HG02981 (cell line): ENCODE data around the gene MRPS18A.
"Not testable (repeated sequence)": the region's sequence is repeated elsewhere in the genome, so short reads cannot be mapped to it uniquely, and the experiment has no call there.

ENCODE experiments used
- ATAC-seq: cut with Tn5 transposase; IDR thresholded peaks from one replicate; pipeline ENCODE4 v1.9.1; 2021; ENCODE audit warnings: mild to moderate bottlenecking, moderate library complexity; ENCODE audit not compliant: unreplicated experiment

Gene MRPS18A

DNA sequence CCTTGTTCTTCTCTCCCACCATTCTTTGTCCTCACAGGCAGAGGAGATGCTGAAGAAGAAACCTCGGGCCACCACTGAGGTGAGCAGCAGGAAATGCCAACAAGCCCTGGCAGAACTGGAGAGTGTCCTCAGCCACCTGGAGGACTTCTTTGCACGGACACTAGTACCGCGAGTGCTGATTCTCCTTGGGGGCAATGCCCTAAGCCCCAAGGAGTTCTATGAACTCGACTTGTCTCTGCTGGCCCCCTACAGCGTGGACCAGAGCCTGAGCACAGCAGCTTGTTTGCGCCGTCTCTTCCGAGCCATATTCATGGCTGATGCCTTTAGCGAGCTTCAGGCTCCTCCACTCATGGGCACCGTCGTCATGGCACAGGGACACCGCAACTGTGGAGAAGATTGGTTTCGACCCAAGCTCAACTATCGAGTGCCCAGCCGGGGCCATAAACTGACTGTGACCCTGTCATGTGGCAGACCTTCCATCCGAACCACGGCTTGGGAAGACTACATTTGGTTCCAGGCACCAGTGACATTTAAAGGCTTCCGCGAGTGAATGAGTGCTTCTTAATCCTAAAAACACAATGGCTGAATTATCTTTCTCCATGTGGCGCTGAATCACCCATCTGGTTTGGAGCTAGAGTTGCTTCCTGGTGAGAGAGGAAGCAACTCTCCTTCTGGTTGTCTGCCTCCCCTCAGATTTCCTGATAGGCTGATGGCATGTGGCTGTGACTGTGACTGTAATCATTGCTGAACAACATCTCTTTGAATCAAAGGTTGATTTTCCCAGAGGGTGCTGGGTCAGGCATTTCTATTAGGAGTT, 47.4 kb downstream of the MRPS18A start:
- no peak for ATAC-seq

DNA sequence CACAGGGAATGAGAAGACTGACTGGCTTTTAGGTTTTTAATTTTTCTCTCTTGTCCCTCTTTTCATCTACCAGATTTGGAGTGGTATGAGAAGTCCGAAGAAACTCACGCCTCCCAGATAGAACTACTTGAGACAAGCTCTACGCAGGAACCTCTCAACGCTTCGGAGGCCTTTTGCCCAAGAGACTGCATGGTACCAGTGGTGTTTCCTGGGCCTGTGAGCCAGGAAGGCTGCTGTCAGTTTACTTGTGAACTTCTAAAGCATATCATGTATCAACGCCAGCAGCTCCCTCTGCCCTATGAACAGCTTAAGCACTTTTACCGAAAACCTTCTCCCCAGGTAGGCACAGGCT, 51.3 kb downstream of the MRPS18A start:
- ATAC-seq = no peak

DNA sequence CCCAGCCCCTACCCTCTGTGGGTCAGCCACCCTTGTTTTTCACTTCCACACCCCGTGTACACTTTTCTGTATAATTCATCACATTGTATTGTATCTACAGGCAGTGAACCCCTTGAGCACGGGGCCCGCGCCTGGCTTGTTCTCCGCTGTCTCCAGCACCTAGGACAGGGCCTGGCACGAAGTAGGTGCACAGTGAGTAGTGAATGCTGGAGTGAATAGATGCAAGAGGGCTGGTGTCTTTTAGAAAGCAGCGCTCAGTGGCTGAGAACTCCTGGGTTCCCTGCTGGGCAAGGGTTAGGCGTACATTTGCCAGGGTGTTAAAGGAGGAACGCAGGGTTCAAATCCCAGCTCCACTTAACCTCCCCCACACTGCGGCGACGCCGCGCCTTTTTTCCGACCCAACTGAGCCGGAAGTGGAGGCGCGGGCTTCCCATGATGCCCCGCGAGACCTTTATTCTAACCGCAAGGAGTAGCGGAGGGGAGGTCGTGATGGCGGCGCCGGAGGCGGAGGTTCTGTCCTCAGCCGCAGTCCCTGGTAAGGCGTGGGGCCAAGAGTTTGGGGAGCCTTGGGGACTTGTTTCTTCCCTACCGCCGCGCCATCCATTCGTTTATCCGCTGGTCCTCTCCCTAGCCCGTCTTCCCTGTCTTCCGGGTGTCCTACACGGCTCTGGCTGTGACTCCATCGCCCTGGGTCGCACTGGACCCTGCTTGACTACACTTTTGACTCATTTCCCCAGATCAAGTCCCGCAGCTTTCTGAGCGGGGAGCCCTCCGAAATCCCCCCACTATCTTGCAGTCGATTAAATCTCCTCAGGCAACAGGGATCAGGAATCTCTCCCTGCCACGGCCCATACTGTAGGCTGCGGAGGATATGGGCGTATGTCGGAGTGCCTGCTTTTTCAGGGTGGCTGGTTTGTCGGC, 51.9 kb downstream of the MRPS18A start, which contains the start of gene MAD2L1BP:
MAD2L1BP (plus strand) TSS at position 454 of the 921 bp plus-strand sequence; CDS start at position 490, 36 bp downstream.
- ATAC-seq = peak; percentile 78

GRCh38 chr6:43634702-43635303, 52.8 kb downstream of the MRPS18A start:
- ATAC-seq = no peak

GRCh38 chr6:43633002-43633401, 54.6 kb downstream of the MRPS18A start:
- not testable (repeated sequence) for ATAC-seq

DNA sequence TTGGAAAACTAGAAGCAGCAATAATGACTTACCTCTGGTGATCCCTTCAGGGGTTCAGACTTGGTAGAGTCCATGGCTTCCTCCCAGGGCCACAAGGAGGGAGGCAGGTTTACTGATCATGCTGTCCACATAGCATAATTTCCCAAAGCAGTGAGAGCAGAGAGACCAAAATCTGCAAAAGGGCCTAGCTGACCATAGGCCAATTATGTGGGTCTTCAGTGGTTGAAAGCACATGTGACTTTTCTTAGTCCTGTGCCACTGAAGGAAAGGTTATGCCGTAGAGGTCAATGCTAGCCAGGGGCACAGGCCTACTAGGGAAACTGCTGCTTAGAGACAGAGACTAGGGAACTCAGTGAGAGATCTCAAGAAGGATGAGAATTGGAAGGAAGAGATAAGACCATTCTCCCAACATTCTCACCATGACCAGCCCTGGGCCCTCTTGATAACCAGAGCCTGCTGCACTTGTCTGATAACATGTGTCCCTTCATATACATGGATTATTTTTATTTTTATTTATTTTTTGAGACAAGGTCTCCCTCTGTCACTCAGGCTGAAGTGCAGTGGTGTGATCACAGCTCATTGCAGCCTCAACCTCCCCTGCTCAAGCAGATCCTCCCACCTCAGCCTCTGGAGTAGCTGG, 56.5 kb downstream of the MRPS18A start:
- no peak for ATAC-seq

DNA sequence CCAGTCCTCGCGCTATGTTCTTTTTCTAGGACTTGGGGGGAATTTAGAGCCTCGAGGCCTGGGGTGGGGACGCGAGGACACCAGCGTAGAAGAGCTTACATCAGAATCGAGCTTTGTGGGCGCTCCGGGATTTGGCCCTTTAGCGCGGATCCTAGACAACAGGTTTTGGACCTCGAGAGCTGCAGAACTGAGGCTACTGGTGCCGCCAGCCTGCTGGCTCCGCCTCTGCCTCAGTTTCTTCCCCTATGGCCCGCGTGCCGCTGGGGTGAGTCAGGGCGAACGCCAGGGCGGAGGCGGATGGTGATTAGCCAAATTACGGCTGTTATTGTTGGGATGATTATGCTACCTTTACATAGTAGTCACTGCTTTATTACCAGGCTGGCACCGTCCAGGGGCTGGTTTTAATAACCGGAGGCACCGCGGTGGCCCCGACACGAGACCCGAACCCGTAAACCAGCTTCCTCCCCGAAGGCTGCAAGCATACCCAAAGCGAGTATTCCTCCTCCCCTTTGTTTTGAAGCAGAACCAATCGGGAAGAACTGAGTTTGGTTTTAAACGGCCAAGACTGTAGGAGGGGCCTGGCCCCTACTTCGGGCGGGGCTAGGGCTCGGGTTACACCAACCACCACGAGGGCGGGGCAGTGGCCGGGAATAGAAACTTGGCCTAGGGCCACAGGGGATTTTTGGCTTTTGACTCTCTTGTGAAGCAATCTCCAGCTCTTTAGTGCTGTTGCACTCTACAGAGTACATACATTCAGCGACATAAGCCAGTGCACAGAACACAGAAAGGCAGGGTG, 57.9 kb downstream of the MRPS18A start:
- ATAC-seq = peak; percentile 61

DNA sequence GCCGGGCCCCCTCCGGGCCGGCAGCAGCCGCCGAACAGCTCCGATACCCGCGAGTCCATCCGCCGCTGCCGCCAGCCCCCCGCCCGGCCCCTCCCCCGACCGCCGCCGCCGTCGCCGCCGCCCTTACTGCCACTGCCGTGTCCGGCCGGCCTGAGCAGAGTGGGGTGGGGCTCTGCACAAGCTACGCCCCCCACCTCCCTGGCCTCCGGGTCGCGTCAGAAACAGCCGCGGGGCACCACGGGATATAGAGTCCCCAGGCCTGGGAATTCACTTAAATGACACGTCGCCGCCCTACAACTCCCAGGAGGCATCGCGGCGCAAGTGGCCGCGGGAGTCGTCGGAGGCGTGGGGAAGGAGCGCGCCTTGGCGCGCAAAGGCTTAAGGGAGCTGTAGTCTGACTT, 58.5 kb downstream of the MRPS18A start, which contains the start of gene GTPBP2:
GTPBP2 (minus strand) TSS at position 161 of the 401 bp plus-strand sequence; CDS start at position 59, 102 bp downstream.
- peak; percentile 82 for ATAC-seq

GRCh38 chr6:43628393-43629103, 59.0 kb downstream of the MRPS18A start:
- peak; percentile 18 for ATAC-seq

DNA sequence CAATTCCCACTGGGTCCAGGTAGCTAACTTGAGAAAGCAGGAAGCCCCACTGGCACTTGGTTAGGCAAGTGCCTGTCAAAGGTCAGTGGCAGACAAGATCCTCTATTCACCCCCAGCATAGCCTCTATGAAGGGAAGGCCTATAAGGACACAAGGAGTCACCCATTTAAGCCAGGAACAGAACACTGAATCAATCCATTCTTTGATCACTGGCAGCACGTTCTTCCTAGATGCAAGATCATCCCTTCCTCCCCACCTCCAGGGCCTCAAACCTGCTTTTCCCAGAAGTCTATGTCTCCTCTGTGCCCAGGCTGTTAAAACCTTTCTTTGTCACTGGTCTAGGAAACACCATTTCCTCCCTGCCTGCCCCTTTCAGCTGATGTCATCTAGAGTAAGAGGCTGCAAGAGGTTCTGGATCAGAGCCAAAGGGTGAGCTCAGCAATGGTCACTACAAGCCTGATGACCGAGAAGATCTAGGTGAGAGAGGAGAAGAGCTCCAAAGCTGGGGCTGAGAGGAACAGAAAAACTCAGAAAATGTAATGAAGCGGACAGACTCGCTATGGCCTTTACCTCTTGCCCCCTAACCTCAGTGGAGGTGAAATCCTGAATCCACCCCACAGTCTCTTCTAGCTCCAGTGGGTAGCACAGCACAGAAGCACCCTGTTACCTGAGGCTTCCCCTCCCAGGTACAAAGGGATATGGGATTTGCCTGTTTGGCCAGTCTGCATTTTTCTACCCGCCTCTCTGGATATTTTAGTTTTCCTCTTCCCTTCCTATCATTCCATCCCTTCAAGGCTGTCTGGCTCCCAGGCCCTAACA, 60.4 kb downstream of the MRPS18A start:
- no peak for ATAC-seq

DNA sequence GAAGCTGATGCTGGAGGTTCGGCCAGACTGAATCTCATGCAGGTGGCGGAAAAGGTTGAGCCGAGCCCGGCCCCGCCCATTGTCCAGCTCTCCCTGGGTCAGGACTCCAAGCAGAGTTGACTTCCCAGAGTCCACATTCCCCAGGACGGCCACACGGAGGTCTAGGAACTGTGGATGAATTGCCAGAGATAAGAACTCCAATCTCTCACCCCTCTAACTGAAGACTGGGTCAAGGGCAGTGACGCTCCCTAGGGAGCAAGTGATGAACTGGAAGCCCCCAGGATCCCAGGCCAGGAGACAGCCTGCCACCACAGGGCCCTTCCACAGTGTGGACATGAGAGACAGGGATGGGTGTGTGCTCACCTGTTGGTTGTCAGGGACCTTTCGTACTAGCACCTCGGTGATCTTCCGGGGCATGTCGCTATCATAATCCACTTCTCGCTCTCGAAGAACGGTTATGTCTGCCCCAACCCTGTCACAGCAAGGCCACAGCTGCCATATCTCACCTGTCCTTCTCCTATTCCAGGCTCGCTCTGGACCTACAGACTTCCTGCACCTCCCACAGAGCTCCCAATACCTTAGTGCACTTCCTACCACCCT, 62.1 kb downstream of the MRPS18A start:
- ATAC-seq = no peak

DNA sequence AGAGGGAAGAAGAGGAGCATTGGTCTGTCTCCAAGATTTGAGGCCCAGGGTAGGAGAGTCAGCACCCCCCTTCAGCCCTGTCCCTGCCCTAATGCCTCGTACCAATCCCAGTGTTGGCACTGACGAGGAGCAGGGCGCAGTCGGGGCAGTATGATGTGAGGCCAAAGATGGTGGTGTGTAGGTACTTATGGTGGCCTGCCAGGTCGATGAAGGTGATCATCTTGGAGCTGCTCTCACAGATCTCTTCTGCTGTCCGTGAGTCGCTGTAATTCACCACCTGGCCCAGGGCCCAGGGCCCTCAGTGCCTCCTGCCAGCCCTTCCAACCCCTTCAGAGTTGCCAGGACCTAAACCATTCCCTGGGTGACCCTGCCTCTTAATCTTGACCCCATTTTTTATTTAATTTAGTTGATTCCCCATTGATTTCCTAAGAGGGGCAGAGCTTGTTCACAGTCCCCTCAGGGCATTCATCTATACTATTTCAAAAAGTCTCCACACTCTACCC, 62.8 kb downstream of the MRPS18A start:
- ATAC-seq = no peak

DNA sequence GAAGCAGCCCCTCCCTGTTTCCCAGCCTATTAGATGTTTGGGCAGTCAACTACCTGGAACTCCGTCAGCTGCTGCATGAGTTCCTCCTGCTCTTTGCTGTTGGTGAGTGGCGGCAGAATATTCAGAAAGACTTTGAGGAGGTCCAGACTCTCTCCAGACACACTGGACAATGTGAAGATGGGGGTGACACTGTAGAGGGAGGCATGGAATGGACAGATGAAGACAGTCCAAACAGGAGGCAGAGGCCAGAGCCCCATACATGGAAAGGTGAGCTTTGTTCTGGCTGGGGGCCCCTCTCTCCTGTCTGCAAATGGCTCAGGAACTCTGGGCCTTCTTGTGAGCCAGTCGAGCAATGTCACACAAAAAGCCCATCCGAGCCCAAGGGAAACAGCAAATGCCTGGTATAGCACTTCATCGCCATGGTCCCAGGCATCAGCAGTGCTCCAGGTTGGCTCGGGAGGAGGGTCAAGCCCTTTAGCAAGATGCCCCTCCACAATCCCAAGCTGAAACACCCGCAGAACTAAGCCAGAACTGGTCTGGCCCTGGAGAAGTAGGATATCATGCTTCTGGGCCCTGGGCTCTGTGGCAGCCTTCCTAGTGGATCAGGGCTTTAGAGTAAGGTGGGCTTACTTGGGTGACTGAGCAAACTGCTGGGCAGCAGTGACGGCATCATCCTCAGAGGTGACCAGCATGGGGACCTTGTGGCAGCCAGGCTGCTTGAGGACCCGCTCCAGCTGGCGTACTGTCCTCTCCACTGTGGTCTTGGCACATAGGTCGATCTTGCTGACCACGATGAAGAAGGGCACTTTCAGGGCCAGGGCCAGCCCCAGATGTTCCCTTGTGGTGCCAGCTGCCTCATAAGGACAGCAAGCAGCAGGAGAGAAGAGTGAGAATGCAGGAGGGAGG, 63.5 kb downstream of the MRPS18A start:
- ATAC-seq = no peak

DNA sequence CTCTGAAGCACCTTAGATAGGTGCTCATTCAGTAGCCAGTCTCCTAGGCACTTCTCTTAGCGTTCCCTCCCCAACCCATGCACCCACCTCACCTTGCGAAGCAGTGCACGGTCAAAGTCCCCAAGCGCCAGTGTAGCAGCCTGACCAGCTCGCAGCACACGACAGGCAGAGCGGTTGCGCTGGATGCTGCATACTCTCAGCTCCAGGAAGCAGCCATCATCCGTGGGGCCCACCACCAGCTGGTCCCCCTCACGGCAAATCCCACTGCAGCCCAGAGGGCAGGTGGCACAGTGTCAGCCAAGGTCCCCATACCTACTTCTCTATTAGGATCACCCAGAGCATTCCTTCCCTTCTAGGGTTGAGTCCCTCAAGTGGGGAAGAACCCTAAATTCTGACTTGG, 65.0 kb downstream of the MRPS18A start:
- ATAC-seq = no peak

DNA sequence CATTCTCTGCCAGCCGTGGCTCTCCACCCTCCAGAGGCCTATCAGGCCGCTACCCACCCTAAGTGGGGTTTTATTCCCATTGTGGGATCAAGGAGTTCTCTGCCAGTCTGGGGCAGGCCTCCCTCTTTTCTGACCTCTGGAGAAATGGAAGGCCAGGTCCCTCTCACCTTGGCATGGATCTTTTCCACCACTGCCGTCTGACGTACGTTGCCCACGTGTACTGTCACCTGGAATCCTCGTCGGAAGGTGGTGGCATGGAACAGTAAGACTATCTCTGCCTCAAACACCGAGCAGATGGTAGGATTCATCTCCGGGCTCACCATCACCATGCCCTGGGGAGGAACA, 65.8 kb downstream of the MRPS18A start:
- ATAC-seq = no peak
